ENCODE results near the gene SDHA.

DNA sequence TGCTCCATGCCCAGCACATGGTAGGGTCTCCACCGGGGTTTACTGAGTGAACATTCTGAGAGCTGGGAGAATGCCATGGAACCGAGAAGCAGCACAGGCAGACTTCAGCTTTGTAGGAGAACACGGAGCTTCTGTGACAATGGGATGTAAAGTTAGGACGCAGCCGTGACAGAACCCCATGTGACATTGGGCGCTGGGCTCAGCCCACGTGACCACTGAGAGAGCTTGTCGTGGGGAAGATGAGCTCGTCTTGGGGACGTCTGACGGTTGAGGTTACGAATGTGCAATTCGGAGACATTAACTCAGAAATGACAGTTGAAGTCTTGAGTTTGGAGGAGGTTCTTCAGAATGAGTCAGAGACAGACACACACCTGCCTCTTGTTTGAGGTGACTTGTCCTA lies 13.5 kb downstream of the SDHA start:
- TF ChIP-seq, protein P1, sequence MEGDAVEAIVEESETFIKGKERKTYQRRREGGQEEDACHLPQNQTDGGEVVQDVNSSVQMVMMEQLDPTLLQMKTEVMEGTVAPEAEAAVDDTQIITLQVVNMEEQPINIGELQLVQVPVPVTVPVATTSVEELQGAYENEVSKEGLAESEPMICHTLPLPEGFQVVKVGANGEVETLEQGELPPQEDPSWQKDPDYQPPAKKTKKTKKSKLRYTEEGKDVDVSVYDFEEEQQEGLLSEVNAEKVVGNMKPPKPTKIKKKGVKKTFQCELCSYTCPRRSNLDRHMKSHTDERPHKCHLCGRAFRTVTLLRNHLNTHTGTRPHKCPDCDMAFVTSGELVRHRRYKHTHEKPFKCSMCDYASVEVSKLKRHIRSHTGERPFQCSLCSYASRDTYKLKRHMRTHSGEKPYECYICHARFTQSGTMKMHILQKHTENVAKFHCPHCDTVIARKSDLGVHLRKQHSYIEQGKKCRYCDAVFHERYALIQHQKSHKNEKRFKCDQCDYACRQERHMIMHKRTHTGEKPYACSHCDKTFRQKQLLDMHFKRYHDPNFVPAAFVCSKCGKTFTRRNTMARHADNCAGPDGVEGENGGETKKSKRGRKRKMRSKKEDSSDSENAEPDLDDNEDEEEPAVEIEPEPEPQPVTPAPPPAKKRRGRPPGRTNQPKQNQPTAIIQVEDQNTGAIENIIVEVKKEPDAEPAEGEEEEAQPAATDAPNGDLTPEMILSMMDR (IDR thresholded peaks at IDR 0.05): no peak
- no peak for TF ChIP-seq POLR2A (IDR thresholded peaks at IDR 0.05)
- no peak for TF ChIP-seq POLR2AphosphoS5 (IDR thresholded peaks at IDR 0.05)
